GM23338 (cell line): ENCODE data around the gene HTD2. TPM values are rescaled to one million over a fixed set of nuclear protein-coding genes. Genes with fewer than 3 reads are reported as not detected.

Experiments used
- ATAC-seq: fragments of 200-7000 bp; cut with Tn5 transposase; 3 replicates; pipeline ENCODE4 v1.9.1; 2020
- DNase-seq: peaks from one replicate; pipeline ENCODE4 v3.0.0-alpha.2; 2015; ENCODE audit warnings: low spot score
- H2AFZ ChIP-seq: fragments of 200-600 bp; sonication (generic); 2 replicates; pipeline ENCODE4 v1.8.0; 2016; ENCODE audit warnings: antibody characterized with exemption, mild to moderate bottlenecking, moderate library complexity
- H3F3A ChIP-seq: fragments of 200-600 bp; sonication (generic); replicated peaks from 2 replicates; pipeline ENCODE4 v1.8.0; 2017; ENCODE audit warnings: antibody characterized with exemption, mixed run types, low read depth
- H3K27ac ChIP-seq: fragments of 200-600 bp; sonication (generic); 2 replicates; pipeline ENCODE4 v1.6.1; 2016; ENCODE audit warnings: low read depth
- H3K27me3 ChIP-seq: fragments of 200-600 bp; sonication (generic); 2 replicates; pipeline ENCODE4 v1.8.0; 2016; ENCODE audit warnings: mild to moderate bottlenecking, mixed run types, moderate library complexity; ENCODE audit not compliant: insufficient read depth
- H3K36me3 ChIP-seq: fragments of 200-600 bp; sonication (generic); 2 replicates; pipeline ENCODE4 v1.8.0; 2016; ENCODE audit warnings: mild to moderate bottlenecking; ENCODE audit not compliant: insufficient read depth
- H3K4me1 ChIP-seq: fragments of 200-600 bp; sonication (generic); 2 replicates; pipeline ENCODE4 v1.8.0; 2016; ENCODE audit warnings: mild to moderate bottlenecking, moderate library complexity; ENCODE audit not compliant: insufficient read depth
- H3K4me2 ChIP-seq: fragments of 200-600 bp; sonication (generic); 2 replicates; pipeline ENCODE4 v1.7.1; 2017; ENCODE audit warnings: mixed run types
- H3K4me3 ChIP-seq: fragments of 200-600 bp; sonication (generic); 2 replicates; pipeline ENCODE4 v1.6.1; 2016; ENCODE audit warnings: mixed run types
- H3K79me2 ChIP-seq: fragments of 200-600 bp; sonication (generic); replicated peaks from 2 replicates; pipeline ENCODE4 v1.8.0; 2017; ENCODE audit warnings: mild to moderate bottlenecking; ENCODE audit not compliant: insufficient read depth
- H3K9me2 ChIP-seq: fragments of 200-600 bp; sonication (generic); 2 replicates; pipeline ENCODE4 v1.8.0; 2017; ENCODE audit not compliant: insufficient read depth
- H4K20me1 ChIP-seq: fragments of 200-600 bp; sonication (generic); replicated peaks from 2 replicates; pipeline ENCODE4 v1.8.0; 2017; ENCODE audit warnings: mild to moderate bottlenecking; ENCODE audit not compliant: insufficient read depth
- H3K27ac Mint-ChIP-seq: 2 replicates; pipeline ENCODE4 v1.8.0; 2020; ENCODE audit warnings: inconsistent platforms, mild to moderate bottlenecking, moderate library complexity, mixed read lengths
- H3K27me3 Mint-ChIP-seq: 3 replicates; pipeline ENCODE4 v1.8.0; 2022; ENCODE audit warnings: low read depth, mild to moderate bottlenecking, moderate library complexity, mixed read lengths, inconsistent platforms; ENCODE audit not compliant: insufficient read depth, poor library complexity
- H3K36me3 Mint-ChIP-seq: 3 replicates; pipeline ENCODE4 v1.8.0; 2021; ENCODE audit warnings: low read depth, mild to moderate bottlenecking, inconsistent platforms, moderate library complexity, mixed read lengths
- H3K4me1 Mint-ChIP-seq: 3 replicates; pipeline ENCODE4 v1.8.0; 2020; ENCODE audit warnings: mild to moderate bottlenecking, inconsistent platforms, mixed read lengths
- H3K4me3 Mint-ChIP-seq: 3 replicates; pipeline ENCODE4 v1.8.0; 2021; ENCODE audit warnings: moderate library complexity, mild to moderate bottlenecking, inconsistent platforms, mixed read lengths
- H3K9me3 Mint-ChIP-seq: 3 replicates; pipeline ENCODE4 v1.8.0; 2020; ENCODE audit warnings: moderate library complexity, mild to moderate bottlenecking, inconsistent platforms, mixed read lengths
- CREB1 ChIP-seq: fragments of 250-450 bp; sonication (Bioruptor Pico); IDR thresholded peaks from 2 replicates; pipeline ENCODE4 v1.5.0; 2020; ENCODE audit warnings: low read depth, mild to moderate bottlenecking, moderate library complexity
- CTCF ChIP-seq, 2 experiments: fragments of 200-600 bp in 1 of 2; sonication (generic) in 1 of 2; conservative IDR thresholded peaks; 2 replicates each; pipeline versions ENCODE4 v1.5.1 to v1.6.1; 2016 to 2017; ENCODE audit warnings: antibody characterized with exemption in 2 of 2, low read depth in 2 of 2, mild to moderate bottlenecking in 2 of 2, moderate library complexity in 1 of 2
- ETS1 ChIP-seq: IDR thresholded peaks from 2 replicates; pipeline ENCODE4 v1.6.1; 2016; ENCODE audit warnings: antibody characterized with exemption
- EZH2 ChIP-seq: fragments of 200-600 bp; sonication (generic); IDR thresholded peaks from one replicate; pipeline ENCODE4 v1.8.0; 2017; ENCODE audit warnings: antibody characterized with exemption, mild to moderate bottlenecking, low read depth; ENCODE audit not compliant: unreplicated experiment
- NANOG ChIP-seq: IDR thresholded peaks from 2 replicates; pipeline ENCODE4 v1.6.1; 2016; ENCODE audit warnings: antibody characterized with exemption, borderline replicate concordance
- POLR2AphosphoS5 ChIP-seq: IDR thresholded peaks from 2 replicates; pipeline ENCODE4 v1.6.1; 2016; ENCODE audit warnings: antibody characterized with exemption, low read depth
- REST ChIP-seq: IDR thresholded peaks from one replicate; pipeline ENCODE4 v1.6.1; 2018; ENCODE audit warnings: antibody characterized with exemption; ENCODE audit not compliant: unreplicated experiment
- ZNF462 ChIP-seq: fragments of 250-450 bp; sonication (Bioruptor Pico); IDR thresholded peaks from 2 replicates; pipeline ENCODE4 v1.5.0; 2020; ENCODE audit warnings: mild to moderate bottlenecking, moderate library complexity
- polyA plus RNA-seq: library from polyadenylated mRNA; unstranded; fragments of >200 nt; fragmentation: Nextera tagmentation; extraction: Ambion mirVana; gene quantifications from 2 replicates; pipeline ENCODE4 v1.2.1, GENCODE V29; 2016
- total RNA-seq: library from RNA; depleted of rRNA; stranded (reverse); fragments of >200 nt; shearing (Covaris generic); gene quantifications from 2 replicates; pipeline ENCODE4 v1.2.3, GENCODE V29; 2014

HTD2 gene
- total and polyA plus RNA-seq, 2 experiments from 2014 or later: 19.3 to 24.2 TPM

GRCh38 chr3:58350627-58351013, 44.3 kb downstream of the HTD2 start (continued):
- TF ChIP-seq REST (no peak), CREB1 (no peak), ETS1 (no peak)

GRCh38 chr3:58351920-58352319, 45.6 kb downstream of the HTD2 start:
- Mint-ChIP-seq H3K9me3 (no peaks in the 10 kb centered on the region), H3K36me3 (no peaks in the 10 kb centered on the region), H3K4me3 (no peak overlapping the region), H3K27me3 (peaks cover 3% of the 10 kb centered on the region), H3K4me1 (peaks cover 13% of the 10 kb centered on the region), H3K27ac (no peak overlapping the region)
- H3K4me1 ChIP-seq: peaks cover 10% of the 10 kb centered on the region; the same call in 1 of the 2 replicates
- no peaks in the 10 kb centered on the region for H3F3A ChIP-seq
- H3K9me2 ChIP-seq: no peaks in the 10 kb centered on the region
- no peaks in the 10 kb centered on the region for H3K27me3 ChIP-seq
- no peaks in the 10 kb centered on the region for H3K36me3 ChIP-seq
- peak; percentile 75 for ATAC-seq
- H2AFZ ChIP-seq: peak overlapping the region; percentile 48; the same call in 1 of the 2 replicates
- no peak overlapping the region for H3K4me3 ChIP-seq
- TF ChIP-seq NANOG (no peak), POLR2AphosphoS5 (no peak), EZH2 (no peak), ETS1 (no peak), CTCF (conservative IDR thresholded peaks at IDR 0.05; ENCODE audit: low read depth in 2 of 2) (no peak; a peak in 1 of 4 replicates), ZNF462 (CRISPR knock-in tag) (no peak), CREB1 (no peak)
- peak; percentile 43 for DNase-seq
- H3K27ac ChIP-seq: no peak overlapping the region
- H3K79me2 ChIP-seq: no peaks in the 10 kb centered on the region; the same call in 1 of the 2 replicates
- no peaks in the 10 kb centered on the region for H4K20me1 ChIP-seq
- no peak overlapping the region for H3K4me2 ChIP-seq
